Progenitor cell of endocrine pancreas (in vitro differentiated cells): Measurements from ENCODE around the gene WNT9A. TPM values are rescaled to one million over a fixed set of nuclear protein-coding genes. Genes with fewer than 3 reads are reported as not detected.
"Not testable (repeated sequence)": the region's sequence is repeated elsewhere in the genome, so short reads cannot be mapped to it uniquely, and the experiment has no call there.

Experiments
- DNase-seq: peaks from one replicate; pipeline ENCODE4 v3.0.0; 2021; ENCODE audit warnings: low spot score; ENCODE audit not compliant: unreplicated experiment
- H3K27ac Mint-ChIP-seq: 2 replicates; pipeline ENCODE4 v1.8.0; 2021; ENCODE audit warnings: mild to moderate bottlenecking, moderate library complexity, mixed read lengths
- H3K27me3 Mint-ChIP-seq: 2 replicates; pipeline ENCODE4 v1.8.0; 2021; ENCODE audit warnings: mixed read lengths
- H3K36me3 Mint-ChIP-seq: 2 replicates; pipeline ENCODE4 v1.8.0; 2022; ENCODE audit warnings: mixed read lengths; ENCODE audit not compliant: insufficient read depth
- H3K4me1 Mint-ChIP-seq: 2 replicates; pipeline ENCODE4 v1.8.0; 2021; ENCODE audit warnings: low read depth, mixed read lengths
- H3K4me3 Mint-ChIP-seq: 2 replicates; pipeline ENCODE4 v1.8.0; 2021; ENCODE audit warnings: low read depth, mild to moderate bottlenecking, moderate library complexity, mixed read lengths
- H3K9me3 Mint-ChIP-seq: 2 replicates; pipeline ENCODE4 v1.8.0; 2021; ENCODE audit warnings: low read depth, mixed read lengths
- CTCF ChIP-seq: fragments of 200-600 bp; sonication (generic); IDR thresholded peaks from one replicate; pipeline ENCODE4 v1.5.0; 2021; ENCODE audit warnings: antibody characterized with exemption, mild to moderate bottlenecking; ENCODE audit not compliant: unreplicated experiment
- total RNA-seq: library from RNA; stranded (reverse); gene quantifications from 2 replicates; pipeline ENCODE4 v1.2.1, GENCODE V29; 2021

The WNT9A gene
- total RNA-seq, 1 donor from 2014 or later: 1.2 TPM

GRCh38 chr1:227913396-227913763 is 34.4 kb downstream of the WNT9A start:
- no peak for DNase-seq
- Mint-ChIP-seq H3K4me3 (no peak overlapping the region), H3K27ac (no peak overlapping the region), H3K4me1 (peaks cover 13% of the 10 kb centered on the region), H3K27me3 (peaks cover 17% of the 10 kb centered on the region), H3K9me3 (no peaks in the 10 kb centered on the region), H3K36me3 (no peaks in the 10 kb centered on the region)
- TF ChIP-seq CTCF: no peak

- Mint-ChIP-seq H3K36me3 (no peaks in the 10 kb centered on the region), H3K27ac (no peak overlapping the region), H3K9me3 (no peaks in the 10 kb centered on the region), H3K4me1 (peaks cover 13% of the 10 kb centered on the region), H3K4me3 (no peak overlapping the region), H3K27me3 (peaks cover 17% of the 10 kb centered on the region)
- TF ChIP-seq CTCF: no peak
- no peak for DNase-seq
These were observed 34.9 kb downstream of the WNT9A start for GRCh38 chr1:227912866-227913265.

GRCh38 chr1:227911376-227911775 is 36.4 kb downstream of the WNT9A start:
- H3K4me3 Mint-ChIP-seq: no peak overlapping the region
- peaks cover 4% of the 10 kb centered on the region for H3K4me1 Mint-ChIP-seq
- H3K27me3 Mint-ChIP-seq: peaks cover 17% of the 10 kb centered on the region
- no peaks in the 10 kb centered on the region for H3K9me3 Mint-ChIP-seq
- H3K27ac Mint-ChIP-seq: no peak overlapping the region
- no peak for TF ChIP-seq CTCF
- H3K36me3 Mint-ChIP-seq: no peaks in the 10 kb centered on the region
- DNase-seq: no peak

GRCh38 chr1:227910511-227911153 is 37.1 kb downstream of the WNT9A start:
- H3K27me3 Mint-ChIP-seq: peaks cover 17% of the 10 kb centered on the region
- H3K4me3 Mint-ChIP-seq: no peak overlapping the region
- H3K9me3 Mint-ChIP-seq: no peaks in the 10 kb centered on the region
- no peaks in the 10 kb centered on the region for H3K36me3 Mint-ChIP-seq
- DNase-seq: no peak
- no peak for TF ChIP-seq CTCF
- H3K27ac Mint-ChIP-seq: no peak overlapping the region
- peaks cover 2% of the 10 kb centered on the region for H3K4me1 Mint-ChIP-seq

- not testable (repeated sequence) for H3K4me3 Mint-ChIP-seq, H3K36me3 Mint-ChIP-seq, H3K4me1 Mint-ChIP-seq, H3K9me3 Mint-ChIP-seq, H3K27ac Mint-ChIP-seq, DNase-seq
- peaks cover 17% of the 10 kb centered on the region for H3K27me3 Mint-ChIP-seq
These were observed 37.8 kb downstream of the WNT9A start for GRCh38 chr1:227909923-227910328.

GRCh38 chr1:227909188-227909587 is 38.5 kb downstream of the WNT9A start:
- DNase-seq: no peak
- no peak for TF ChIP-seq CTCF
- Mint-ChIP-seq H3K27me3 (peaks cover 17% of the 10 kb centered on the region), H3K36me3 (no peaks in the 10 kb centered on the region), H3K4me1 (peaks cover 2% of the 10 kb centered on the region), H3K27ac (no peak overlapping the region), H3K9me3 (no peaks in the 10 kb centered on the region), H3K4me3 (no peak overlapping the region)
